ENCODE measurements around the gene ZBTB7C. TPM values are rescaled to one million over a fixed set of nuclear protein-coding genes. Genes with fewer than 3 reads are reported as not detected.

ZBTB7C gene
- polyA plus RNA-seq, 1 of the 3 experiments (the other 2 are of a cell fraction): 0.05 TPM

DNA sequence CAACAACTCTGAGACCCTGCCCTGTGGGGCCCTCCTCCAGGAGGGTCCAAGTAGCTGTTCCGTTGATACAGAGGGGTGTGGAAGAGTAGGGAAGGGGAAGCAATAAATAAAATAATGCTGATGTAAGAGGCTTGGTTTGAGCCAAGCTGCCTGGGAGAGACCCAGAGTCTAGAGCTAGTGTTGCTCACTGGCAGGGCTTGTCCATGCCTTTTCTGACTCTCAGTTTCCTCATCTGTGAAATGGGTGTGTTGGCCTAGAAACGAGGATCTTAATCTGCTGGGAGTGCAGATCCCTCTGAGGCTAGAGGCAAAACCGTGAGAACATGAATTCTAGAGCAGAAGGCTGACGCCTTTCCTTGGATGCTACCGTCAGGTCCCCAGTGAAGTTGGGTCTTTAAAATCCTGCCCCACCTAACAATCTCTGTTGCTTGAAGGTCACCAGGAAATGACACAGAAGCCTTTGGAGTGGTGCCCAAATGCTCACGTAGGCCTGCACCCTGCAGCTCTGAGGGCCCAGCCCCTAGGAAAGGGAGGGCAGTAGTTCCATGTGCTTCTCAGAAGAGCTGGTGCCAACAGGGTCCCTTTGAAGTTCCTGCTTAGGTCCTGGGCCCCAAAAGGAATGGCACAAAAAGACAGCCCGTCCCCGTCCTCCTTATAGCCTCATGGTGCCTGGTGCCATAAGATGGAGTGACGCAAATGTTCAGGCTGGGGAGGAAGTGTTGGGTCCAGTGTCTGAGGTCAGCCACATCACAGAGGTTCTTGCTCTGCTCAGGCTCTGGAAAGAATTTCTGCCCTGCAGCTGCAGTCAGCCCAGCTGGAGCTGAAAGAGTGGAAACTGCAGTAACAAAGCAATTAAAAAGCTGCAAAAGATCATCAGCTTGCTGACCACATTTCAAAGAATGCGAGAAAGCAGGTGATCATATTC is 405.5 kb downstream of the ZBTB7C start:
- H3K4me2 ChIP-seq: peak overlapping the region; percentile 10; the same call in 1 of the 2 replicates
- no peak for DNase-seq
- no peak for TF ChIP-seq TCF12 (IDR thresholded peaks at IDR 0.05)
- peak; percentile 46; the same call in 1 of the 2 replicates for TF ChIP-seq NFIC (IDR thresholded peaks at IDR 0.05; ENCODE audit: borderline replicate concordance)
- H4K20me1 ChIP-seq (ENCODE audit: insufficient read depth): no peaks in the 10 kb centered on the region
- POLR2A ChIA-PET: interaction anchor here (0.6 kb wide), 1 partner anchor 1483 kb away, joined by 3 read pairs; the partner anchor contains the start of gene C18orf32
- no peaks in the 10 kb centered on the region for H3K79me2 ChIP-seq (ENCODE audit: insufficient read depth)
- H2AFZ ChIP-seq (ENCODE audit: low read depth): peak overlapping the region; percentile 59; the same call in 1 of the 2 replicates
- H3F3A ChIP-seq (replicated peaks; ENCODE audit: insufficient read depth): no peaks in the 10 kb centered on the region
- H3K9me3 ChIP-seq: no peaks in the 10 kb centered on the region
- no peaks in the 10 kb centered on the region for H3K27me3 ChIP-seq (ENCODE audit: insufficient read depth)
- H3K4me1 ChIP-seq (ENCODE audit: control insufficient read depth in 1 of 2, insufficient read depth in 2 of 2, low read depth in 1 of 2, low read length in 1 of 2): peaks cover 4 to 21% of the 10 kb centered on the region in 2 experiments; a peak in 2 of 4 replicates
- peak overlapping the region; percentile 34 to 69; a peak in 3 of 4 replicates for H3K27ac ChIP-seq (ENCODE audit: low read depth in 2 of 2, low read length in 1 of 2)
- H3K9ac ChIP-seq: peak overlapping the region; percentile 58; the same call in 1 of the 2 replicates
- no peaks in the 10 kb centered on the region for H3K9me2 ChIP-seq
- WGBS (ENCODE audit: low lambda C conversion rate): 57% methylated on average over 4 of the region's 10 CpGs
- no peak overlapping the region for H3K4me3 ChIP-seq (ENCODE audit: low read depth in 2 of 2, low read length in 1 of 2)
- H3K36me3 ChIP-seq (replicated peaks in 1 of 2; ENCODE audit: control insufficient read depth in 1 of 2, insufficient read depth in 2 of 2, low read length in 1 of 2): no peaks in the 10 kb centered on the region
- CTCF ChIA-PET: no interaction called here

DNA sequence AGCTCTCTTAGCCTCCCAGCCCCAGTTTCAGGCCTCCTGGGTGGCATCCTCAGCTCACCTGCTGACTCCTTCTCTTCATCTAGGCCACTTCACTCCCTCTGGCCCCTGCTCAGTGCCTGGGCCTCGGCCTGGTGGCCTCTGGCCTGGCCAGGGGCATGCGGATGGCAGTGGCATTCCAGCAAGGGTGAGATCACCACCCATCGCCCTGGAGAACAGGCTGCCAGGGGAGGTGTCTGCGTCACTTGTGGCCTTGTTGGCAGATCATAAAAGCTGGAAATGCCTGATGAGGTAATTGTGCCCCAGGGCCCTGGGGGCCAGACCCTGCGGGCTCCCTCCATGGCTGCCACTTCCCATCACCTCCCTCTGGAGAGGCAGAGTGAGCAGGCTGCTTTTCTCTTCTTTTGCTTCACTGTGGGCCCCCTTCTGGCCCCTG is 406.2 kb downstream of the ZBTB7C start:
- H3K4me2 ChIP-seq: peak overlapping the region; percentile 10; the same call in 1 of the 2 replicates
- H3K27ac ChIP-seq (ENCODE audit: low read depth in 2 of 2, low read length in 1 of 2): peak overlapping the region in 1 of 2 experiments; percentile 69; a peak in 2 of 4 replicates
- CTCF ChIA-PET: no interaction called here
- TF ChIP-seq YY1 (IDR thresholded peaks at IDR 0.05; ENCODE audit: low read depth) (no peak), IRF3 (IDR thresholded peaks at IDR 0.05; ENCODE audit: low read depth, low read length) (no peak), JUND (IDR thresholded peaks at IDR 0.05) (no peak; the same call in 1 of the 2 replicates), ELF1 (IDR thresholded peaks at IDR 0.05) (no peak), EZH2phosphoT487 (IDR thresholded peaks at IDR 0.05; ENCODE audit: borderline replicate concordance, low read depth) (no peak), ZBTB33 (IDR thresholded peaks at IDR 0.05; ENCODE audit: borderline replicate concordance, low read depth) (no peak), TCF12 (IDR thresholded peaks at IDR 0.05) (peak; percentile 64), PBX3 (IDR thresholded peaks at IDR 0.05) (peak; percentile 48), RXRA (IDR thresholded peaks at IDR 0.05; ENCODE audit: borderline replicate concordance, low read depth) (peak; percentile 61; the same call in 1 of the 2 replicates), TAF1 (IDR thresholded peaks at IDR 0.05; ENCODE audit: borderline replicate concordance, low read depth, low read length) (no peak)
- TF ChIP-seq, protein P1, sequence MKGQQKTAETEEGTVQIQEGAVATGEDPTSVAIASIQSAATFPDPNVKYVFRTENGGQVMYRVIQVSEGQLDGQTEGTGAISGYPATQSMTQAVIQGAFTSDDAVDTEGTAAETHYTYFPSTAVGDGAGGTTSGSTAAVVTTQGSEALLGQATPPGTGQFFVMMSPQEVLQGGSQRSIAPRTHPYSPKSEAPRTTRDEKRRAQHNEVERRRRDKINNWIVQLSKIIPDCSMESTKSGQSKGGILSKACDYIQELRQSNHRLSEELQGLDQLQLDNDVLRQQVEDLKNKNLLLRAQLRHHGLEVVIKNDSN (IDR thresholded peaks at IDR 0.05; ENCODE audit: borderline replicate concordance, low read depth): no peak
- TF ChIP-seq, protein P2, sequence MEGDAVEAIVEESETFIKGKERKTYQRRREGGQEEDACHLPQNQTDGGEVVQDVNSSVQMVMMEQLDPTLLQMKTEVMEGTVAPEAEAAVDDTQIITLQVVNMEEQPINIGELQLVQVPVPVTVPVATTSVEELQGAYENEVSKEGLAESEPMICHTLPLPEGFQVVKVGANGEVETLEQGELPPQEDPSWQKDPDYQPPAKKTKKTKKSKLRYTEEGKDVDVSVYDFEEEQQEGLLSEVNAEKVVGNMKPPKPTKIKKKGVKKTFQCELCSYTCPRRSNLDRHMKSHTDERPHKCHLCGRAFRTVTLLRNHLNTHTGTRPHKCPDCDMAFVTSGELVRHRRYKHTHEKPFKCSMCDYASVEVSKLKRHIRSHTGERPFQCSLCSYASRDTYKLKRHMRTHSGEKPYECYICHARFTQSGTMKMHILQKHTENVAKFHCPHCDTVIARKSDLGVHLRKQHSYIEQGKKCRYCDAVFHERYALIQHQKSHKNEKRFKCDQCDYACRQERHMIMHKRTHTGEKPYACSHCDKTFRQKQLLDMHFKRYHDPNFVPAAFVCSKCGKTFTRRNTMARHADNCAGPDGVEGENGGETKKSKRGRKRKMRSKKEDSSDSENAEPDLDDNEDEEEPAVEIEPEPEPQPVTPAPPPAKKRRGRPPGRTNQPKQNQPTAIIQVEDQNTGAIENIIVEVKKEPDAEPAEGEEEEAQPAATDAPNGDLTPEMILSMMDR (IDR thresholded peaks at IDR 0.05): no peak
- TF ChIP-seq, protein P3, sequence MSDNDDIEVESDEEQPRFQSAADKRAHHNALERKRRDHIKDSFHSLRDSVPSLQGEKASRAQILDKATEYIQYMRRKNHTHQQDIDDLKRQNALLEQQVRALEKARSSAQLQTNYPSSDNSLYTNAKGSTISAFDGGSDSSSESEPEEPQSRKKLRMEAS (IDR thresholded peaks at IDR 0.05; ENCODE audit: low read depth): peak; percentile 91

More for the DNA sequence above, 406.2 kb downstream of the ZBTB7C start:
- Histone ChIP-seq H2AFZ (ENCODE audit: low read depth) (peak overlapping the region; percentile 59; the same call in 1 of the 2 replicates), H3K9me2 (no peaks in the 10 kb centered on the region), H3K4me1 (ENCODE audit: control insufficient read depth in 1 of 2, insufficient read depth in 2 of 2, low read depth in 1 of 2, low read length in 1 of 2) (peaks cover 4 to 19% of the 10 kb centered on the region in 2 experiments; a peak in 2 of 4 replicates), H3K9me3 (no peaks in the 10 kb centered on the region), H3F3A (replicated peaks; ENCODE audit: insufficient read depth) (no peaks in the 10 kb centered on the region), H3K9ac (peak overlapping the region; percentile 58; the same call in 1 of the 2 replicates), H3K4me3 (ENCODE audit: low read depth in 2 of 2, low read length in 1 of 2) (no peak overlapping the region), H3K79me2 (ENCODE audit: insufficient read depth) (no peaks in the 10 kb centered on the region), H4K20me1 (ENCODE audit: insufficient read depth) (no peaks in the 10 kb centered on the region), H3K27me3 (ENCODE audit: insufficient read depth) (no peaks in the 10 kb centered on the region), H3K36me3 (replicated peaks in 1 of 2; ENCODE audit: control insufficient read depth in 1 of 2, insufficient read depth in 2 of 2, low read length in 1 of 2) (no peaks in the 10 kb centered on the region)
- DNase-seq: no peak
- WGBS (ENCODE audit: low lambda C conversion rate): 0% methylated on average over 1 of the region's 5 CpGs
- POLR2A ChIA-PET: no interaction called here

Data from SK-N-SH (cell line).